ENCODE results near the gene BANF2. TPM values are rescaled to one million over a fixed set of nuclear protein-coding genes. Genes with fewer than 3 reads are reported as not detected.
A peak's percentile ranks its signal among the peaks of the same experiment; 100 is the strongest.

Gene BANF2
- total RNA-seq, 1 donor: not detected

- Histone ChIP-seq H3K9me3 (ENCODE audit: low read depth, low read length) (peaks cover under 1% of the 10 kb centered on the region), H3K27ac (ENCODE audit: low read depth, low read length) (no peak overlapping the region), H3K4me1 (ENCODE audit: insufficient read depth, low read length) (no peaks in the 10 kb centered on the region), H3K27me3 (ENCODE audit: insufficient read depth, low read length) (no peaks in the 10 kb centered on the region), H3K36me3 (ENCODE audit: insufficient read depth, low read length) (no peaks in the 10 kb centered on the region), H3K4me2 (ENCODE audit: insufficient read depth, low read length) (no peak overlapping the region), H2AFZ (ENCODE audit: low read length) (no peak overlapping the region), H3K4me3 (ENCODE audit: insufficient read depth, low read length) (no peak overlapping the region), H3K79me2 (ENCODE audit: insufficient read depth, low read length) (no peaks in the 10 kb centered on the region), H4K20me1 (ENCODE audit: insufficient read depth, low read length) (no peaks in the 10 kb centered on the region)
- DNase-seq (ENCODE audit: insufficient read length, low spot score, missing footprints): no peak
- TF ChIP-seq, protein P1, sequence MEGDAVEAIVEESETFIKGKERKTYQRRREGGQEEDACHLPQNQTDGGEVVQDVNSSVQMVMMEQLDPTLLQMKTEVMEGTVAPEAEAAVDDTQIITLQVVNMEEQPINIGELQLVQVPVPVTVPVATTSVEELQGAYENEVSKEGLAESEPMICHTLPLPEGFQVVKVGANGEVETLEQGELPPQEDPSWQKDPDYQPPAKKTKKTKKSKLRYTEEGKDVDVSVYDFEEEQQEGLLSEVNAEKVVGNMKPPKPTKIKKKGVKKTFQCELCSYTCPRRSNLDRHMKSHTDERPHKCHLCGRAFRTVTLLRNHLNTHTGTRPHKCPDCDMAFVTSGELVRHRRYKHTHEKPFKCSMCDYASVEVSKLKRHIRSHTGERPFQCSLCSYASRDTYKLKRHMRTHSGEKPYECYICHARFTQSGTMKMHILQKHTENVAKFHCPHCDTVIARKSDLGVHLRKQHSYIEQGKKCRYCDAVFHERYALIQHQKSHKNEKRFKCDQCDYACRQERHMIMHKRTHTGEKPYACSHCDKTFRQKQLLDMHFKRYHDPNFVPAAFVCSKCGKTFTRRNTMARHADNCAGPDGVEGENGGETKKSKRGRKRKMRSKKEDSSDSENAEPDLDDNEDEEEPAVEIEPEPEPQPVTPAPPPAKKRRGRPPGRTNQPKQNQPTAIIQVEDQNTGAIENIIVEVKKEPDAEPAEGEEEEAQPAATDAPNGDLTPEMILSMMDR (IDR thresholded peaks at IDR 0.05; ENCODE audit: extremely low read depth, low read depth, low read length): no peak
Measured at GRCh38 chr20:17741220-17741619, 41.5 kb downstream of the BANF2 start.

GRCh38 chr20:17742731-17743130, 43.0 kb downstream of the BANF2 start:
- H3K27me3 ChIP-seq (ENCODE audit: insufficient read depth, low read length): no peaks in the 10 kb centered on the region
- no peak for DNase-seq (ENCODE audit: insufficient read length, low spot score, missing footprints)
- H3K4me3 ChIP-seq (ENCODE audit: insufficient read depth, low read length): no peak overlapping the region
- no peaks in the 10 kb centered on the region for H3K79me2 ChIP-seq (ENCODE audit: insufficient read depth, low read length)
- H4K20me1 ChIP-seq (ENCODE audit: insufficient read depth, low read length): no peaks in the 10 kb centered on the region
- H3K4me2 ChIP-seq (ENCODE audit: insufficient read depth, low read length): no peak overlapping the region
- H3K9me3 ChIP-seq (ENCODE audit: low read depth, low read length): no peaks in the 10 kb centered on the region
- TF ChIP-seq, protein P1 (IDR thresholded peaks at IDR 0.05; ENCODE audit: extremely low read depth, low read depth, low read length): no peak
- no peak overlapping the region for H2AFZ ChIP-seq (ENCODE audit: low read length)
- no peak overlapping the region for H3K27ac ChIP-seq (ENCODE audit: low read depth, low read length)
- H3K36me3 ChIP-seq (ENCODE audit: insufficient read depth, low read length): no peaks in the 10 kb centered on the region
- H3K4me1 ChIP-seq (ENCODE audit: insufficient read depth, low read length): peaks cover 7% of the 10 kb centered on the region

- Histone ChIP-seq H3K79me2 (ENCODE audit: insufficient read depth, low read length) (no peaks in the 10 kb centered on the region), H3K4me1 (ENCODE audit: insufficient read depth, low read length) (peaks cover 9% of the 10 kb centered on the region), H3K9me3 (ENCODE audit: low read depth, low read length) (no peaks in the 10 kb centered on the region), H2AFZ (ENCODE audit: low read length) (no peak overlapping the region), H3K27ac (ENCODE audit: low read depth, low read length) (no peak overlapping the region), H4K20me1 (ENCODE audit: insufficient read depth, low read length) (no peaks in the 10 kb centered on the region), H3K27me3 (ENCODE audit: insufficient read depth, low read length) (no peaks in the 10 kb centered on the region), H3K4me2 (ENCODE audit: insufficient read depth, low read length) (no peak overlapping the region), H3K36me3 (ENCODE audit: insufficient read depth, low read length) (no peaks in the 10 kb centered on the region), H3K4me3 (ENCODE audit: insufficient read depth, low read length) (no peak overlapping the region)
- DNase-seq (ENCODE audit: insufficient read length, low spot score, missing footprints): no peak
- TF ChIP-seq, protein P1 (IDR thresholded peaks at IDR 0.05; ENCODE audit: extremely low read depth, low read depth, low read length): no peak
Measured at GRCh38 chr20:17743677-17744076, 43.9 kb downstream of the BANF2 start.

GRCh38 chr20:17747431-17747846, 47.7 kb downstream of the BANF2 start:
- Histone ChIP-seq H4K20me1 (ENCODE audit: insufficient read depth, low read length) (no peaks in the 10 kb centered on the region), H3K9me3 (ENCODE audit: low read depth, low read length) (no peaks in the 10 kb centered on the region), H3K4me3 (ENCODE audit: insufficient read depth, low read length) (peak overlapping the region; percentile 27), H3K27me3 (ENCODE audit: insufficient read depth, low read length) (no peaks in the 10 kb centered on the region), H3K4me2 (ENCODE audit: insufficient read depth, low read length) (peak overlapping the region; percentile 69), H3K27ac (ENCODE audit: low read depth, low read length) (peak overlapping the region; percentile 8), H3K4me1 (ENCODE audit: insufficient read depth, low read length) (peaks cover 23% of the 10 kb centered on the region), H3K79me2 (ENCODE audit: insufficient read depth, low read length) (no peaks in the 10 kb centered on the region), H3K36me3 (ENCODE audit: insufficient read depth, low read length) (no peaks in the 10 kb centered on the region), H2AFZ (ENCODE audit: low read length) (peak overlapping the region; percentile 9)
- peak; percentile 96 for DNase-seq (ENCODE audit: insufficient read length, low spot score, missing footprints)
- TF ChIP-seq, protein P1 (IDR thresholded peaks at IDR 0.05; ENCODE audit: extremely low read depth, low read depth, low read length): no peak

Measured in osteoblast (primary cell).